Stimulated activated CD8-positive, alpha-beta memory T cell treated with anti-CD3 and anti-CD28 coated beads, Interleukin-15, amount 100 ng/mL, for 4 hours (primary cell): ENCODE measurements around the gene GYS1.
A peak's percentile ranks its signal among the peaks of the same experiment; 100 is the strongest.

ENCODE experiments used
- DNase-seq, 2 donors: peaks; one replicate each; pipeline ENCODE4 v3.0.0-alpha.2; 2020; ENCODE audit warnings: low read depth in 2 of 2

The GYS1 gene

DNA sequence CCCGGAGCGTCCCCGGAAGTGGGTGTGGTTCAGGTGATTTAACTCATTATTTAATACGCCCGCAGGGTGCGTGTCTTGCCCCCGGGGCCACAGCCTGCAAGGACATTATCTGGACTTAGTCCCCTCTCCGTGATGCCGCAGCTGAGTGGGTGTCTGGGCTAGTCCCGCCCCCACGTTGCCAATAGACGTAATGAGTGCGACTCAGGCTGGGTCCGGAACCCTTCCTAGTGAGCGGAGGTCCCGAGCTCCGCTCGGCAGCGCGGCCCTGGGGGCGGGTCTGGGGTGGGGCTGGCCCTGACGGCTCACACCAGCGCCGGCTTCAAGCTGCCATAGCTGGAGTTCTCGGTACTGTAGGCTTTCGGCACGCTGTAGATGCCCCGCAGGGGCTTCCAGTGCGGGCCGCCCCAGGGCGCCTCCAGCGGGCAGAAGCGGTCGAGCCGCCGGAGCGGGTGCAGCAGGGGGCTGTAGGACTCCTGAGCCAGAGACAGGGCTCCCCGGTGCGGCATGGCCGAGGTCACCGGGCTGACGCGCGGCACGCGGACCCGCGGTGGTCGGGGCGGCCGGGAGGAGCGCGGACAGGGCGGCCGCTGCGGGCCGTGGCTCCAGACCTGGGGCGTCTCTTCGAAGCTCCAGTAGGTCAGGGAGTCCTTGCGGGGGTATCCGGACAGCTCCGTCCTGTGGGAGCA lies 24.7 kb upstream of the GYS1 start:
- DNase-seq: peak in 1 of 2 donors; percentile 26

DNA sequence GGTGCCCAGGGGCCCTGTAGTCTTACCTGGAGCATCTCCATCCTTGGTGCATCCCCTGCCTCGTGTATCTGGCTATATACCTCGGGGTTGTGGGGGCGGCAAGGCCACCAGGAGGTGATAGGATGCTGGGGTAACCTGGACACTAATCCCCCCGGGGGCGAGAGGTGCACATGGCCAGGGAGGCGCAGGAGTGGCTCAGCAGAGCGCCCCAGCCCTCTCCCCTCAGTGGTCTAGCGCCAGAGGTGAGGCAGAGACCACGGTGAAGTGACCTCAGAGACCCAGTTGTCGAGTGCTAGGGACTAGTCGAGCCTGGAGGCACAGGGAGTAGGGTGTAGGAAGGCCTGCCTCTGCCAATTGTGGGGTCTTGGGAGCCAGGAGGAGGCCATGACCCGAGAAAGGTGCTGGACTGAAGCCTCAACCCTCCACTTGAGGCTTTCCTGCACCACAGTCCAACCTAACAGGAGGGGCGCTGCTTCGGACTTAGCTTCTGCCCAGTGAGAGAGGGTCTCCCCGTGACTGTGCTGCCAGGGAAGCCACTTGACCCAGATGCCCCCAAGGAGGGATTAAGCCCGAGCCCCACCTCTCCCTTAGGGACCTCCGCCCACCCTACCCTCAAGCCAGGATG lies 24.0 kb upstream of the GYS1 start, which contains the start of gene LHB:
Gene LHB (minus strand): TSS at position 51 of the 625 bp plus-strand sequence. CDS start 10 bp downstream, at position 41.
- no peak for DNase-seq

GRCh38 chr19:49016067-49016839 lies 23.1 kb upstream of the GYS1 start:
- DNase-seq: no peak

DNA sequence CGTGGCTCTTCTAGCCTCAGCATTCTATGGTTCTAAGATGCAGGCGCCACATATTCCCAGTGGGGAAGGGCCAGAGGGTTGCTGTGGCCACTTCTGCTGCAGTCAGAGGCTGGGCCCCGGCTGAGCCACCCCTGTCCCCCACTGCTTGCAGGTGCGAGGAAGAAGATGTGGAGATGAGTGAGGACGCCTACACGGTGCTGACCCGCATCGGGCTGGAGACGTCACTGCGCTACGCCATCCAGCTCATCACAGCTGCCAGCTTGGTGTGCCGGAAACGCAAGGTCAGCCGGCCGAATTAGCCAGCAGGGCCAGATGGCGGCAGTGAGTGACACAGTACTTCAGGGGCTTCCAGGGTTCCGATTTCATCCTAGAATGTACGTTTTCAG lies 21.8 kb upstream of the GYS1 start:
- DNase-seq: no peak

DNA sequence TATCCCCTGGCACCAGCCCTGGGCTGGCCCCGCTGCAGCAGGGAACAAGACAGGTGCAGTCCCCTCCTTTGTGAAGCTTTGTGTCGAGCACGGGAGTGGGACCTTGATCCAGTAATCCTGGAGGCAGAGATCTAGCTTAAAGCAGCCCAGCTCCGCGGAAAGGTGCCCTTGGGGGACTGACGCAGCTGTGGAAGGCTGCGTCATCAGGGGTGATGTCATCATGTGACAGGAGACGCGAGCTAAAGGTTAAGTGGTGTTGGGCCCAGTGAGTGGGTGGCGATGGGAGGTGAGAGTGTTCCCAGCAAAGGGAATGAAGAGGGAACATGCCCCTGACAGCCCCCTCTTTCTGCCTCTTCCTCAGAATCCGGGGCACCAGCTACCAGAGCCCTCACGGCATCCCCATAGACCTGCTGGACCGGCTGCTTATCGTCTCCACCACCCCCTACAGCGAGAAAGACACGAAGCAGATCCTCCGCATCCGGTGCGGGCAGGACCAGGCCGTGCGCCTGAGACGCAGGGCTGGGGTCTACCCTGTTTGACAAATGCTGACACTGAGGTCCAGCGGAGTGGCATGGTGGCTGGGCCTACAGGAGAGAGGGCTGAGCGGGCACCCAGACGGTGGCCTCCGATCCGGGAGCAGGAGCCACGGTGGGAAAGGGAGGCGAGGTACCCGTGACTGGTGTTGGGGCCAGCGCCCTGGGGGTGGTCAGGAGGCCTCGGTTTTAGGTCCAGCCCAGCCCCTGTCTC lies 21.2 kb upstream of the GYS1 start:
- DNase-seq: no peak

DNA sequence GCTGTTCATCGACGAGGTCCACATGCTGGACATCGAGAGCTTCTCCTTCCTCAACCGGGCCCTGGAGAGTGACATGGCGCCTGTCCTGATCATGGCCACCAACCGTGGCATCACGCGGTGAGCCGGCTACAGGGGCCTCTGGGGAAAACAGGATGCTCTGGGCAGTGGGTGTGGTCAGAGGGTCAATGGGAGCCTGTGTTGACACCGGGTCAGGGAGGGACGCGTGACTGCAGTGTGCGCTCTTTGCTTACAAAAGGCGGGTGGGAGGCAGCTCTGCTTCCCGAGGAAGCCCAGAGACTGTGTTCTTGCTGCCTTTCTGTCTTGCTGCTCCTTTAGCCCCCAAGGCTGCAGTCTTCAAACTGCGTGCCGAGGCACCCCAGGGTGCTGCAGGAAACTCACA lies 18.1 kb upstream of the GYS1 start:
- no peak for DNase-seq

DNA sequence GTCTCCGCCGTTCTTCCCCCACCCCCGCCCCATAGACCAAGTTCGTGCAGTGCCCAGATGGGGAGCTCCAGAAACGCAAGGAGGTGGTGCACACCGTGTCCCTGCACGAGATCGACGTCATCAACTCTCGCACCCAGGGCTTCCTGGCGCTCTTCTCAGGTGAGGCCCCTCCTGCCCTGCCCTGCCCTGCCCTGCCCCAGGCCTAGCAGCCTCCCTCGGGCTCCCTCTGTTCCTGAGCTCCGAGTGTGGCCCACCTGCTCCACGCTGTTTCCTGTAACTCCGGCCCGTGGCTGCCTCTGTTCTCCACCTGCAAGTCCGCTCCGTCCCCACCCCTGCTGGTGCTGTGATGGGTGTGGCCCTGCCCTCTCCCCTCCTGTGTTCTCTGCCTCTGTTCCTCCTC lies 17.3 kb upstream of the GYS1 start:
- DNase-seq: no peak

GRCh38 chr19:49009828-49010227 lies 16.7 kb upstream of the GYS1 start:
- DNase-seq: no peak

DNA sequence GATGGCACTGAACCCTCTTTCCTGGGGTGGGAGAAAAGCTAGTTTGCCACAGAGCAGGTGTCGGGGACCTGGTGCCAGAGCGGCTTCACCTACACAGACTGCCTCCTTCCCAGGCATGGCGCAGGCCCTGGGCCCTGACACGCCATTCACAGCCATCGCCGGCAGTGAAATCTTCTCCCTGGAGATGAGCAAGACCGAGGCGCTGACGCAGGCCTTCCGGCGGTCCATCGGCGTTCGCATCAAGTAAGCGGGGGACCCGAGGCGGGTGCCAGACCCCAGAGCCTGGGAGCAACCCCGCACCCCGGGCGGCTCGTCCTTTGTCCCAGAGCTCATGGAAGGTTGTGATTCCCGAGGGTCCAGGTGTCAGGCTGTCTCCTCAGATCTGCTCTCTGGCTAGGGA lies 13.8 kb upstream of the GYS1 start:
- DNase-seq: no peak

- DNase-seq: no peak
Observed at GRCh38 chr19:49004964-49005614, 12.0 kb upstream of the GYS1 start.

- DNase-seq: no peak
Observed at GRCh38 chr19:49004133-49004532, 11.0 kb upstream of the GYS1 start.

DNA sequence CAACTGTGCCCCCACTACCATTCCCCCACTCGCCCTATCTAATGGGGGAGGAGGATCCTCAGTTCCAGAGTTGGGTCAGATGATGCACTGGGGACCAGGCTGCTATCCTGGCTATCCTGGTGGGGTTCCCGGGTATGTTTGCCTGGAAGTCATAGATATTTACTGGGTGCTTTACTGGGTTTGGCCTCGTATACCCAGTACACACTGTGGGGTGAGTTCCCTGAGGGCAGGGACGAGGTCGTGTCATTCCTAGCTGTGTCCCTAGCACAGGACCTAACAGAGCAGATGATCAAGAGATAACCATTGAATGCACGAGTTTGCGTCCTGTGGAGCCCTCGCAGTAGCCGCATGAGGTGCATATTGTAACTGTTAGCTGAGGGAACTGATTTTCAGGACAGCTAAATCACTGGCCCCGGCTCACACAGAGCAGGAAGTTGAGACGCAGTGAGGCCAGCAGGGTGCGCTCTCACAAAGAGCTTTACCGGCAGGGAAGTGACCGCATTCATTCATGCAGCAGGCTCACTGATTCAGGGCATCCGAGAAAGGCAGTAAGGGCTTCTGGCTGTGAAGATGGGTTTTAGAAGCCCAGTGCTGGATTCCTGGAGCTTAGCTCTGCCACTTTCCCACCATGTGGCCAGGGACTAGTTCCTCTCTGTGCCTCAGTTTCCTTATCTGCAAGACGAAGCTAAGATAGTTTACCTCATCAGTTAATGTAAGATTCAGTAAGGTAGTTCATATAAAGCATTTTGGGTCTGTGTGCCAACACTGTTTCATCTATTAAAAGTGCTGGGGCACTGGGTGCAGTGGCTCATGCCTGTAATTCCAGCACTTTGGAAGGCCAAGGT lies 6.6 kb upstream of the GYS1 start:
- DNase-seq: peak; percentile 23 to 31

DNA sequence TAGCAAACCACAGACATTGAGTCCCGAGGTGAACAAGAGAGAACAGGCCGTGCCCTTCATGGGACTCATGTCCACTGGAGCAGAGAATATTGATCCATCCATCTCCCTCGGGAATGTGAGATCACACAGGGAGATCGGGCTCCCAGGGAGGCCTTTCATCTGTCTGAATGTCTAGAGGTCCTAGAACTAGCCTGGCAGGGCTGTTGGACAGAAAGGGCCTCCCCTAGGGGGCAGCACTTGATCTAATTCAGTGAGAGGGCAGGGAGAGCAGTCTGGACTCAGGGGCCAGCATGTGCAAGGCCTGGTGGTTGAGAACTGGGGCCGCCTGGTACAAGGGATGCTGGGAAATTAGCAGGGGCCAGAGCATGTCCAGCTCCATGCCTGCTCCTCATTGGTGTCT lies 4.9 kb upstream of the GYS1 start:
- DNase-seq: no peak

GRCh38 chr19:48994035-48994386 lies 902 bp upstream of the GYS1 start:
- no peak for DNase-seq

- no peak for DNase-seq
Observed at GRCh38 chr19:48992581-48993174, 431 bp downstream of the GYS1 start.

DNA sequence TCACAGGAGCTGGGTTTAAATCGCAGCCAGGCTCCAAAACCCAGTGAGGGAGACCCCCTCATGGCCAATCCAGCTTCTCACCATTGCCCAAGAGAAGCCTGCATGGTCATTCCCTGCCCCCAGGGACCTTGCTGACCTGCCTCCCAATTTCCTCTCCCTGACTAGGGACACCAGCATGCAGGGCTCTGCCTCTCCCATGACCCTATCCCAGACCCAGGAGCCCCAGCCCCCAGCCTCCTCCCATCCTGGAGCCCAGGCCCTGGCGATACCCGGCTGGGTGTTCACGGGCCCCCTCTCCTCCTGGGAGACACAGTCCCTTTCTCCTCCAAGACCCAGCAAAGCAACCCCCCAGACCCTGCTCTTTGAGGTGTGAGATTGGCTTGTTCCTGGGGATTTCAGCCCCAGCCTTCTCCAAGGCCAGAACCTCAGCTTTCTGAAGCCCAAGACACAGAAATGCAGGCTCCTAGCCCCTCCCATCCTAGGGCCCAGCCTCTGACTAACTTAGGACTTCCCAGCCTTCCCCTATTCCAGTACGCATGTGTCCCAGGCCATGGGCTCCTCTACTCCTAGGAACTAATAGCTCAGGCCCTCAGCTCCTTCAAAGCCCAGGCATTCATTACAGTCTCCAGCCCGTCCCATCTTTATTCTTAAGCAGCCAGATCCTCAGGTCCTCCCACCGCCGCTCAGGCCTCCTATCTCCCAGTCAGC lies 1.1 kb downstream of the GYS1 start:
- no peak for DNase-seq

GRCh38 chr19:48991011-48991609 lies 2.0 kb downstream of the GYS1 start:
- DNase-seq: no peak

- DNase-seq: no peak
Observed at GRCh38 chr19:48990400-48990799, 2.7 kb downstream of the GYS1 start.

GRCh38 chr19:48989701-48990291 lies 3.3 kb downstream of the GYS1 start:
- DNase-seq: no peak
